SK-N-SH treated with all-trans-retinoic acid at 6 μM for 48 hours (cell line): ENCODE data around the gene FBL.

Source experiments
- ARNTL ChIP-seq: fragments of 450-650 bp; formaldehyde crosslinking; IDR thresholded peaks from 2 replicates; pipeline ENCODE4 v1.5.0; 2020; ENCODE audit warnings: low read depth, mild to moderate bottlenecking, moderate library complexity, borderline replicate concordance
- CSRNP3 ChIP-seq: fragments of 250-450 bp; sonication (Bioruptor Pico); IDR thresholded peaks from 2 replicates; pipeline ENCODE4 v1.5.1; 2021; ENCODE audit warnings: mild to moderate bottlenecking, moderate library complexity
- ESRRG ChIP-seq: fragments of 250-450 bp; sonication (Bioruptor Pico); IDR thresholded peaks from 2 replicates; pipeline ENCODE4 v1.6.1; 2021; ENCODE audit warnings: mild to moderate bottlenecking
- ISL1 ChIP-seq: fragments of 250-450 bp; sonication (Bioruptor Pico); IDR thresholded peaks from 2 replicates; pipeline ENCODE4 v2.1.2; 2022; ENCODE audit warnings: mild to moderate bottlenecking, moderate library complexity
- OSR1 ChIP-seq: fragments of 250-450 bp; sonication (Bioruptor Pico); IDR thresholded peaks from 2 replicates; pipeline ENCODE4 v1.8.0; 2022; ENCODE audit warnings: moderate library complexity, mild to moderate bottlenecking, inconsistent platforms
- PATZ1 ChIP-seq: fragments of 250-450 bp; sonication (Bioruptor Pico); IDR thresholded peaks from 2 replicates; pipeline ENCODE4 v1.8.0; 2020; ENCODE audit warnings: mild to moderate bottlenecking, moderate library complexity, borderline replicate concordance
- PPARA ChIP-seq: fragments of 250-450 bp; sonication (Bioruptor Pico); IDR thresholded peaks from 2 replicates; pipeline ENCODE4 v1.5.0; 2020; ENCODE audit warnings: mild to moderate bottlenecking, borderline replicate concordance
- ZFP3 ChIP-seq: fragments of 250-450 bp; sonication (Bioruptor Pico); IDR thresholded peaks from 2 replicates; pipeline ENCODE4 v1.5.0; 2020; ENCODE audit warnings: mild to moderate bottlenecking, moderate library complexity
- ZFP30 ChIP-seq: fragments of 450-650 bp; formaldehyde crosslinking; IDR thresholded peaks from 2 replicates; pipeline ENCODE4 v1.5.0; 2022; ENCODE audit warnings: mild to moderate bottlenecking, moderate library complexity
- ZNF565 ChIP-seq: fragments of 450-650 bp; formaldehyde crosslinking; conservative IDR thresholded peaks from 2 replicates; pipeline ENCODE4 v1.5.0; 2020; ENCODE audit warnings: low read depth, mild to moderate bottlenecking, moderate library complexity

DNA sequence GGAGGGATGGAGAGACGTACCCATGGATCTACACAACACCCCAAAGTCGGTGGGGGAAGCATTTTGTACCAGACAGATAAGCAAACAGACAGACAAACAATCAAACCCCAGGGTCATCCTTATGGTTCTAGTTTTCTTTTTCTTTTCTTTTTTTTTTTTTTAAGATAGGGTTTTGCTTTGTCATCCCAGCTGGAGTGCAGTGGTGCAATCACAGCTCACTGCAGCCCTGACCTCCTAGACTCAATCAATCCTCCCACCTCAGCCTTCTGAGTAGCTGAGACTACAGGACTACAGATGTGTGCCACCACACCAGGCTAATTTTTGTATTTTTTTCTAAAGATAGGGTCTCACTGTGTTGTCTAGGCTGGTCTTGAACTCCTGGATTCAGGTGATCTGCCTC is 17.9 kb upstream of the FBL start:
- TF ChIP-seq CSRNP3 (CRISPR knock-in tag) = no peak
- TF ChIP-seq PPARA (CRISPR knock-in tag) = no peak
- no peak for TF ChIP-seq ZFP30
- TF ChIP-seq PATZ1 (CRISPR knock-in tag) = no peak
- TF ChIP-seq ZFP3 = no peak
- TF ChIP-seq ESRRG = no peak
- TF ChIP-seq OSR1 (CRISPR knock-in tag) = no peak
- no peak for TF ChIP-seq ARNTL (CRISPR knock-in tag)
- no peak for TF ChIP-seq ISL1 (CRISPR knock-in tag)
- no peak for TF ChIP-seq ZNF565 (CRISPR knock-in tag)
